ENCODE results near the gene RAB34.

The RAB34 gene

GRCh38 chr17:28744972-28745785 is 27.5 kb upstream of the RAB34 start:
- TF ChIP-seq CTCF (IDR thresholded peaks at IDR 0.05; ENCODE audit: borderline replicate concordance, insufficient read depth, low read depth, low read length), result no peak
- H3K4me3 ChIP-seq (ENCODE audit: low read depth, low read length), result peak overlapping the region; percentile 80

GRCh38 chr17:28744104-28744971 is 26.7 kb upstream of the RAB34 start:
- peak overlapping the region; percentile 80 for H3K4me3 ChIP-seq (ENCODE audit: low read depth, low read length)
- TF ChIP-seq CTCF (IDR thresholded peaks at IDR 0.05; ENCODE audit: borderline replicate concordance, insufficient read depth, low read depth, low read length), result no peak

GRCh38 chr17:28743243-28744103 is 25.8 kb upstream of the RAB34 start, which contains the start of gene TRAF4:
Gene TRAF4, plus strand, starts transcription at chr17:28744011. Its CDS starts 102 bp downstream, at chr17:28744113.
- peak within 1 kb of the TSS; percentile 80 for H3K4me3 ChIP-seq (ENCODE audit: low read depth, low read length)
- TF ChIP-seq CTCF (IDR thresholded peaks at IDR 0.05; ENCODE audit: borderline replicate concordance, insufficient read depth, low read depth, low read length), result peak; percentile 18; the same call in 1 of the 2 replicates

- peak overlapping the region; percentile 36 for H3K4me3 ChIP-seq (ENCODE audit: low read depth, low read length)
- no peak for TF ChIP-seq CTCF (IDR thresholded peaks at IDR 0.05; ENCODE audit: borderline replicate concordance, insufficient read depth, low read depth, low read length)
Measured at GRCh38 chr17:28741358-28742349, 24.0 kb upstream of the RAB34 start.

GRCh38 chr17:28740406-28741357 is 23.0 kb upstream of the RAB34 start:
- no peak for TF ChIP-seq CTCF (IDR thresholded peaks at IDR 0.05; ENCODE audit: borderline replicate concordance, insufficient read depth, low read depth, low read length)

More at GRCh38 chr17:28740406-28741357, 23.0 kb upstream of the RAB34 start:
- H3K4me3 ChIP-seq (ENCODE audit: low read depth, low read length), result no peak overlapping the region
